IPS-18c (cell line): Measurements from ENCODE around the gene AURKAIP1.
"Not testable (repeated sequence)": the region's sequence is repeated elsewhere in the genome, so short reads cannot be mapped to it uniquely, and the experiment has no call there.

Experiments used
- H3K4me3 ChIP-seq: 2 replicates; pipeline ENCODE4 v1.7.0; 2013; ENCODE audit warnings: low read depth, mild to moderate bottlenecking, low read length, moderate library complexity; ENCODE audit not compliant: insufficient read depth
- H3K9me3 ChIP-seq: one replicate; pipeline ENCODE4 v1.6.1; 2013; ENCODE audit warnings: mild to moderate bottlenecking, low read length, moderate library complexity; ENCODE audit not compliant: control insufficient read depth, insufficient read depth

AURKAIP1 gene

DNA sequence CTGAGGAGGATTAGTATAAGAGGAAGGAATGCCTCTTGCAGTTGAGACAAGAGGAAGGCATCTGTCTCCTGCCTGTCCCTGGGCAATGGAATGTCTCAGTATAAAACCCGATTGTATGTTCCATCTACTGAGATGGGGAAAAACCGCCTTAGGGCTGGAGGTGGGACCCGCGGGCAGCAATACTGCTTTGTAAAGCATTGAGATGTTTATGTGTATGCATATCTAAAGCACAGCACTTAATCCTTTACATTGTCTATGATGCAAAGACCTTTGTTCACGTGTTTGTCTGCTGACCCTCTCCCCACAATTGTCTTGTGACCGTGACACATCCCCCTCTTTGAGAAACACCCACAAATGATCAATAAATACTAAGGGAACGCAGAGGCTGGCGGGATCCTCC, 35.2 kb upstream of the AURKAIP1 start:
- peak overlapping the region; percentile 20; the same call in 1 of the 2 replicates for H3K4me3 ChIP-seq

GRCh38 chr1:1407636-1408318, 32.8 kb upstream of the AURKAIP1 start:
- Histone ChIP-seq H3K9me3 (peaks cover 4% of the 10 kb centered on the region), H3K4me3 (peak overlapping the region; percentile 95)

More for the DNA sequence above, 35.2 kb upstream of the AURKAIP1 start:
- H3K9me3 ChIP-seq: not testable (repeated sequence)

- Histone ChIP-seq H3K9me3 (no peaks in the 10 kb centered on the region), H3K4me3 (peak within 1 kb of the TSS; percentile 95)
Measured at GRCh38 chr1:1406821-1407635, 32.0 kb upstream of the AURKAIP1 start, which contains the start of gene MRPL20. MRPL20 (minus strand) TSS chr1:1407293; CDS start chr1:1407217, 76 bp downstream.

GRCh38 chr1:1406101-1406820, 31.3 kb upstream of the AURKAIP1 start:
- Histone ChIP-seq H3K9me3 (no peaks in the 10 kb centered on the region), H3K4me3 (peak overlapping the region; percentile 95)

DNA sequence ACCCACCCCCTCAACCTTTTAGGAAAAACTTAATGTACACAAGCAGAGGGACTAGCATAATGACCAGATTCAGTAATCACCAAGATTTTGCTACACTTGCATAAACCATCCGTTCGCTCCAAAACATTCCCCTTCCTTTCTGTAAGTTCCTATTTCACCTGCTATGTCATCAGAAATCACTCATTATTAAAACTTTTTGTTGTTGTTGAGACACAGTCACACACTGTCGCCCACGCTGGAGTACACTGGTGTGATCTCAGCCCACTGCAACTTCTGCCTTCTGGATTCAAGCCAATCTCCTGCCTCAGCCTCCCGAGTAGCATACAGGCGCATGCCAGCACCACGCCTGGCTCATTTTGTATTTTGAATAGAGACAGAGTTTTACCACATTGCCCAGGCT, 28.6 kb upstream of the AURKAIP1 start:
- no peak overlapping the region for H3K4me3 ChIP-seq
- no peaks in the 10 kb centered on the region for H3K9me3 ChIP-seq

- H3K4me3 ChIP-seq: not testable (repeated sequence)
Measured at GRCh38 chr1:1402901-1403392, 27.9 kb upstream of the AURKAIP1 start.

DNA sequence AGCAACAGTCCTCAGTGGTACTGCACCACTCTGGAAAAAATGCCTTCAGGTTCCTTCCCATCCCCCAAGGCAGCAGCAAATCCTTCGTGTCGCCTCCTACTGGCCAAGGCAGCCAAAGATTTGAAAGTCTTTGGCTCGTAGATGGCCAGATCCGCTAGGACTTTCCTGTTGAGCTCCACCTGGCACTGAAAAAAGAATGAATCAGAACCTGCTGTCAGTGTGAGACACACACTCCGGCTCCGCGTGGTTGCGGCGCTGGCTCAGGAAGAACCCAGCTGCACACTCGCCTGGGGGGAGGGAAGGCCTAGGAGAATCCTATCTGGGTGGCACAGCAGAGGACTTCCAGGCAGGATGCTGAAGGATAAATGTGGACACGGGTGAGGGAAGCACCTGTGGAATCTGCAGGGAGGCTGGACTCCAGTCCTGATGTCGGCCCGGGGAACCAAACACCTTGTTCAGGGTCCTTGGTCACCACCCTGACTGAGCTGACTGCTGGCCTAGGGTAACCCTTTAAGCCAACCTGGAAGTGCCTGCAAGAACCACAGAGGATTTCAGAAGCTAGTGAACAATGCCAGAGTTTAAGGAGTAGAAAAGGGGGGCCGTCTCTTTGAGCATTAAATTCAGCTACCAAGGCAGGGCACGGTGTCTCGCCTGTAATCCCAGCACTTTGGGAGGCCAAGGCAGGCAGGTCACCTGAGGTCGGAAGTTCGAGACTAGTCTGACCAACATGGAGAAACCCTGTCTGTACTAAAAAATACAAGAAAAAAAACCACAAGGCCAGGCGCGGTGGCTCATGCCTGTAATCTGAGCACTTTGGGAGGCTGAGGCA, 27.3 kb upstream of the AURKAIP1 start:
- H3K4me3 ChIP-seq: no peak overlapping the region; the same call in 1 of the 2 replicates
- no peaks in the 10 kb centered on the region for H3K9me3 ChIP-seq

More at GRCh38 chr1:1402901-1403392, 27.9 kb upstream of the AURKAIP1 start:
- H3K9me3 ChIP-seq: not testable (repeated sequence)

GRCh38 chr1:1401457-1402010, 26.5 kb upstream of the AURKAIP1 start:
- Histone ChIP-seq H3K9me3 (no peaks in the 10 kb centered on the region), H3K4me3 (no peak overlapping the region)

GRCh38 chr1:1400576-1401456, 25.8 kb upstream of the AURKAIP1 start:
- peak overlapping the region; percentile 91 for H3K4me3 ChIP-seq

GRCh38 chr1:1399872-1400575, 25.0 kb upstream of the AURKAIP1 start:
- Histone ChIP-seq H3K9me3 (no peaks in the 10 kb centered on the region), H3K4me3 (peak overlapping the region; percentile 91)

More at GRCh38 chr1:1400576-1401456, 25.8 kb upstream of the AURKAIP1 start:
- H3K9me3 ChIP-seq: no peaks in the 10 kb centered on the region

DNA sequence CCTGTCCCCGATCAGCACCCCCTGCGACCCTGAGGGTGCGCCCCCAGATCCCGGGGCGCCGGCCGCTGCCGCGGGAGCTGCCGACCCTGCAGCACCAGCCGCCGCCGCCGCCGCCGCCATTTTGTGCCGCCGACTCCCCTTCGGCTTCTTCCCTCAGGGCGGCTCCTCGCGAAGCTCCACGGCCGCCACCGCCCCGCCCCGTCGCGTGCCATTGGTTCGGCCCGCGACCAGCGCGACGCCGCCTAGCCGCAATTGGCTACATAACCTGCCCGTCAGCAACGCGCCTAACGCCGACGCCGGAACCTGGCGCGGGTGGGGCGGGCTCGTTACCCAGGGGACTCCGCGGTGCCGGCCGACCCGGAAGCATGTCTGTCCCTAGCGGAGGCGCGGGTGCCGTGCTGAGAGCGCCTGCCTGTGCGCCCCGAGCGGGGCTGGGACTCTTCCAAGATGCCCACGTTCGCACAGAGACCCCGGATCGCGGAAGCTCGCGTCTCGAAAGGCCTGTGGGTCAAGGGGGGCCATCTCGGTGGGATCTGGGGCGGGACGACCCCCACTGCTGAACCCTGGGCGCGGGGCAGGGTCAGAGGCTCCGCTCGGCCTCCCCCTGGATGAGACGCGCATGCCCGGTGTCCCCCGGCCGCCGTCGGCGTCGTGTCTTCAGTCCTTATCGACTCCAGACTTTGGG, 24.3 kb upstream of the AURKAIP1 start, which contains the start of gene CCNL2:
Gene CCNL2 (minus strand): TSS at position 149 of the 685 bp plus-strand sequence. CDS start 29 bp downstream, at position 120.
- peak within 1 kb of the TSS; percentile 93 for H3K4me3 ChIP-seq
- no peaks in the 10 kb centered on the region for H3K9me3 ChIP-seq

DNA sequence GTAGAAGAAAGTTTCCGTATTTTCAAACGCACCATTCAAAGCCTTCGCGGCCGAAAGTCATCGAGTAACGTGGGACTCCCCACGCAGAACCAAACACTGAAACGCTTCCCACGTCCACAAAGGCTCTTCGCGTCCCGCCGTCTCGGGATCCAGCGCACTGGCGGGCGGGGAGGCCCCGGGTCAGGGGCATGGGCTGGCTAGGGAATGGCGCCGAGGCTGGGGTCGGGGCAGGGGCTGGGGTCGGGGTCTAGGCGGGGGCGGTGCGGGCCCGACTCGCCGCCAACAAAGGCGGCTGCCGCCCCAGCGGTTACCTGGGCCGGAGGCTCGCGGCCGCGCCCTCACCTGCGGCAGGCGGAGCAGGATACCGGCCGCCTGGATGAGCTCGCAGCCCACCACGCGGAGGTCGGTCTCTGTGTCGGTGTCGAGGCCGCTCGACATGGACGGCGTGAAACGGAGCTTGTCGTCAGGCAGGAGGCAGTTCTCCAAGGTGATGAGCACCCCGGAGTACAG, 23.7 kb upstream of the AURKAIP1 start:
- Histone ChIP-seq H3K9me3 (no peaks in the 10 kb centered on the region), H3K4me3 (peak overlapping the region; percentile 93)

DNA sequence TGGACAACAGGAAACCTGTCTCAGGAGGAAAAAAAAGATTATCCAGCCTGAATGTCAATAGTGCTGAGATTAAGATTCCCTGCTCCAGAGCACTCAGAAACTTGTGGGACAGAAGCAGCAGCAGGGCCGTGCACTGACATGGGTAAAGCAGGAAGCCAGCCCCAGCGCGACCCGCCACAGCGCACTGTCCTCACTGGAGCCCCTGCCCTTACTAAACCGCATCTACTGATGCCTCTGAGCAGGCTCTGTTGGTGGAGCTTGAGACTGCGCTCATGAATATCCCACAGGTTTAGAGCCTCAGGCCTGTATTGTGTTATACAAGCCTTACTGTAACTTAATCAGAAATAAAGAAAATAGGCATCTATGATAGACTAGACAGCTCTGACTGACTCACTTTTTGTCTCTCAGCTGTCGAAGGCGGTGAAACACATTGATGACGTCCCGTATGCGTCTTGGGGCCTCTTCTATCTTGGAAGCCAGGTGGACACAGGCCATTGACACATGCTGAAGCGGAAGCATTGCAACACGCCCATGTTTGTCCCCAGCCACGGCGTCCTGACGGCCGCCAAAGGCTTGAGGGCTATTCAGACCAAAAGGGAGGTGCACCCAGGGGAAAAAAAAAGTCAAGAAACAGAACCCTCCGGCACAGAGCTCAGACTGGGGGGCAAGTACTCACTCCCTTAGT, 23.0 kb upstream of the AURKAIP1 start:
- Histone ChIP-seq H3K9me3 (peaks cover 2% of the 10 kb centered on the region), H3K4me3 (peak overlapping the region; percentile 93)

- no peak overlapping the region for H3K4me3 ChIP-seq
Measured at GRCh38 chr1:1395166-1395565, 20.2 kb upstream of the AURKAIP1 start.

More at GRCh38 chr1:1395166-1395565, 20.2 kb upstream of the AURKAIP1 start:
- peaks cover 2% of the 10 kb centered on the region for H3K9me3 ChIP-seq
